Urothelium cell line (cell line): ENCODE results near the gene ARHGEF11.

Experiments used
- DNase-seq: peaks from one replicate; pipeline ENCODE4 v3.0.0; 2011; ENCODE audit warnings: low spot score, mixed read lengths
- FAIRE-seq: peaks from 2 replicates; lab custom pipeline; 2011; peaks lifted over from hg19 to GRCh38; lab: Jason Lieb, UNC

ARHGEF11 gene

GRCh38 chr1:156956333-156956732, 89.2 kb downstream of the ARHGEF11 start:
- FAIRE-seq = no peak

GRCh38 chr1:156953571-156953970, 92.0 kb downstream of the ARHGEF11 start:
- no peak for FAIRE-seq
- no peak for DNase-seq

More at GRCh38 chr1:156956333-156956732, 89.2 kb downstream of the ARHGEF11 start:
- DNase-seq = no peak

GRCh38 chr1:156951371-156951770, 94.2 kb downstream of the ARHGEF11 start:
- no peak for FAIRE-seq
- no peak for DNase-seq

GRCh38 chr1:156949127-156949526, 96.4 kb downstream of the ARHGEF11 start:
- DNase-seq (no peak), FAIRE-seq (no peak)

- FAIRE-seq = no peak
- no peak for DNase-seq
These were observed 96.8 kb downstream of the ARHGEF11 start for GRCh38 chr1:156948708-156949107.

- FAIRE-seq = no peak
- no peak for DNase-seq
These were observed 97.6 kb downstream of the ARHGEF11 start for GRCh38 chr1:156947818-156948525.

GRCh38 chr1:156947127-156947526, 98.4 kb downstream of the ARHGEF11 start:
- DNase-seq (no peak), FAIRE-seq (no peak)

GRCh38 chr1:156945881-156946661, 99.5 kb downstream of the ARHGEF11 start:
- FAIRE-seq (no peak), DNase-seq (peak; percentile 21)

GRCh38 chr1:156944848-156945247, 100.7 kb downstream of the ARHGEF11 start:
- DNase-seq (no peak), FAIRE-seq (no peak)

- DNase-seq (no peak), FAIRE-seq (no peak)
These were observed 101.3 kb downstream of the ARHGEF11 start for GRCh38 chr1:156944268-156944667.

- DNase-seq (no peak), FAIRE-seq (no peak)
These were observed 101.8 kb downstream of the ARHGEF11 start for GRCh38 chr1:156943756-156944155.

- FAIRE-seq (no peak), DNase-seq (no peak)
These were observed 103.0 kb downstream of the ARHGEF11 start for GRCh38 chr1:156942576-156942975.

- DNase-seq (no peak), FAIRE-seq (no peak)
These were observed 103.4 kb downstream of the ARHGEF11 start for GRCh38 chr1:156942176-156942575.

- no peak for DNase-seq
- no peak for FAIRE-seq
These were observed 103.9 kb downstream of the ARHGEF11 start for GRCh38 chr1:156941675-156942074.

GRCh38 chr1:156939786-156940334, 105.7 kb downstream of the ARHGEF11 start:
- FAIRE-seq = no peak
- DNase-seq = no peak

GRCh38 chr1:156938813-156939212, 106.7 kb downstream of the ARHGEF11 start:
- DNase-seq (no peak), FAIRE-seq (no peak)

- FAIRE-seq (no peak), DNase-seq (no peak)
These were observed 107.7 kb downstream of the ARHGEF11 start for GRCh38 chr1:156937883-156938282.

GRCh38 chr1:156936721-156937220, 108.8 kb downstream of the ARHGEF11 start:
- FAIRE-seq (no peak), DNase-seq (no peak)

GRCh38 chr1:156936191-156936590, 109.4 kb downstream of the ARHGEF11 start:
- no peak for FAIRE-seq

GRCh38 chr1:156935505-156936128, 109.9 kb downstream of the ARHGEF11 start:
- FAIRE-seq (no peak), DNase-seq (no peak)

More at GRCh38 chr1:156936191-156936590, 109.4 kb downstream of the ARHGEF11 start:
- no peak for DNase-seq

GRCh38 chr1:156933136-156933535, 112.4 kb downstream of the ARHGEF11 start:
- FAIRE-seq (no peak), DNase-seq (no peak)
